Endothelial cell of umbilical vein (primary cell): ENCODE results near the gene NTN1. TPM values are rescaled to one million over a fixed set of nuclear protein-coding genes. Genes with fewer than 3 reads are reported as not detected.

Source experiments
- BruUV-seq: library from RNA; stranded (reverse); fragments of 400-500 nt; replicated peaks from 2 replicates; lab custom pipeline; 2021; lab: Mats Ljungman, UMichigan
- CTCF ChIA-PET: fragments of 300-600, 350-600 bp; sonication (Branson Sonifier 250); formaldehyde crosslinking; loops from one replicate; lab custom pipeline; 2021; ENCODE audit warnings: antibody characterized with exemption, inconsistent platforms; lab: Charles Lee
- POLR2A ChIA-PET: fragments of 300-600, 350-600 bp; sonication (Branson Sonifier 250); formaldehyde crosslinking; loops from one replicate; lab custom pipeline; 2021; ENCODE audit warnings: antibody characterized with exemption, inconsistent platforms; lab: Charles Lee
- DNase-seq: peaks from one replicate; pipeline ENCODE4 v3.0.0-alpha.2; 2011; ENCODE audit warnings: low read depth, low spot score
- FAIRE-seq: peaks from 2 replicates; lab custom pipeline; 2011; peaks lifted over from hg19 to GRCh38; lab: Jason Lieb, UNC
- H2AFZ ChIP-seq: 2 replicates; pipeline ENCODE4 v1.6.0; 2012; ENCODE audit warnings: low read depth, low read length, control low read depth, inconsistent platforms
- H3K27ac ChIP-seq: 2 replicates; pipeline ENCODE4 v1.5.1; 2011; ENCODE audit warnings: low read depth, mild to moderate bottlenecking, control low read depth, low read length, moderate library complexity; ENCODE audit not compliant: insufficient read depth
- H3K27me3 ChIP-seq, 2 experiments: 2 replicates each; pipeline versions ENCODE4 v1.6.0 to v1.6.1; 2011; ENCODE audit warnings: low read length in 2 of 2, mixed read lengths in 1 of 2; ENCODE audit not compliant: control insufficient read depth in 2 of 2, insufficient read depth in 2 of 2
- H3K36me3 ChIP-seq, 2 experiments: 2 replicates in 1 of 2; 3 replicates in 1 of 2; pipeline ENCODE4 v1.5.1; 2011; ENCODE audit warnings: low read length in 2 of 2, mild to moderate bottlenecking in 1 of 2, moderate library complexity in 1 of 2; ENCODE audit not compliant: control insufficient read depth in 2 of 2, insufficient read depth in 2 of 2; ENCODE audit errors: extremely low read depth in 1 of 2
- H3K4me1 ChIP-seq: 3 replicates; pipeline ENCODE4 v1.5.1; 2011; ENCODE audit warnings: mild to moderate bottlenecking, low read length; ENCODE audit not compliant: control insufficient read depth, insufficient read depth; ENCODE audit errors: extremely low read depth
- H3K4me2 ChIP-seq: 2 replicates; pipeline ENCODE4 v1.6.1; 2011; ENCODE audit warnings: low read length, control low read depth, mixed read lengths; ENCODE audit not compliant: insufficient read depth
- H3K4me3 ChIP-seq, 3 experiments: fragments of 200-600 bp in 1 of 3; sonication (generic), shearing (Covaris generic) in 1 of 3; replicated peaks in 1 of 3; 2 replicates each; pipeline ENCODE4 v1.5.1; 2011 to 2016; ENCODE audit warnings: control low read depth in 3 of 3, low read length in 3 of 3, mild to moderate bottlenecking in 2 of 3, inconsistent platforms in 1 of 3, low read depth in 1 of 3, moderate library complexity in 1 of 3; ENCODE audit not compliant: insufficient read depth in 1 of 3
- H3K79me2 ChIP-seq: 2 replicates; pipeline ENCODE4 v1.6.0; 2012; ENCODE audit warnings: low read length, inconsistent platforms; ENCODE audit not compliant: control insufficient read depth, insufficient read depth
- H3K9ac ChIP-seq: replicated peaks from 2 replicates; pipeline ENCODE3; 2011; ENCODE audit warnings: low read length, control low read depth; ENCODE audit not compliant: insufficient read depth; ENCODE audit errors: extremely low read depth
- H3K9me1 ChIP-seq: replicated peaks from 3 replicates; pipeline ENCODE4 v1.6.0; 2011; ENCODE audit warnings: mild to moderate bottlenecking, low read length; ENCODE audit not compliant: control insufficient read depth, insufficient read depth; ENCODE audit errors: extremely low read depth
- H3K9me3 ChIP-seq: replicated peaks from 2 replicates; pipeline ENCODE4 v1.5.1; 2012; ENCODE audit warnings: low read length, inconsistent platforms; ENCODE audit not compliant: control insufficient read depth, insufficient read depth
- H4K20me1 ChIP-seq: replicated peaks from 2 replicates; pipeline ENCODE3; 2011; ENCODE audit warnings: mild to moderate bottlenecking, low read length; ENCODE audit not compliant: control insufficient read depth, insufficient read depth; ENCODE audit errors: extremely low read depth
- CTCF ChIP-seq, 2 donors: IDR thresholded peaks; 1 replicate in 1 of 2; 2 replicates in 1 of 2; pipeline ENCODE4 v1.5.1; 2011; ENCODE audit warnings: low read length in 2 of 2, mild to moderate bottlenecking in 2 of 2, moderate library complexity in 2 of 2, control low read depth in 1 of 2, inconsistent platforms in 1 of 2, low read depth in 1 of 2; ENCODE audit not compliant: insufficient read depth in 1 of 2; ENCODE audit errors: extremely low read depth in 1 of 2
- EZH2 ChIP-seq: IDR thresholded peaks from 2 replicates; pipeline ENCODE4 v1.6.1; 2012; ENCODE audit warnings: borderline replicate concordance, low read depth, mild to moderate bottlenecking, moderate library complexity, low read length, inconsistent platforms; ENCODE audit not compliant: severe bottlenecking
- FOS ChIP-seq: IDR thresholded peaks from 2 replicates; pipeline ENCODE4 v1.6.1; 2011; ENCODE audit warnings: mild to moderate bottlenecking, low read length, moderate library complexity, borderline replicate concordance; ENCODE audit not compliant: insufficient read depth
- GATA2 ChIP-seq: IDR thresholded peaks from 2 replicates; pipeline ENCODE4 v1.7.0; 2011; ENCODE audit warnings: low read depth, mild to moderate bottlenecking, moderate library complexity, mixed read lengths, low read length; ENCODE audit not compliant: insufficient read length, insufficient read depth
- JUN ChIP-seq: IDR thresholded peaks from 2 replicates; pipeline ENCODE4 v1.6.1; 2011; ENCODE audit warnings: borderline replicate concordance, low read depth; ENCODE audit not compliant: insufficient read length, insufficient read depth
- MAX ChIP-seq: IDR thresholded peaks from 2 replicates; pipeline ENCODE4 v1.6.1; 2011; ENCODE audit not compliant: insufficient read depth, insufficient read length
- MYC ChIP-seq: IDR thresholded peaks from one replicate; pipeline ENCODE4 v1.6.1; 2011; ENCODE audit warnings: mild to moderate bottlenecking, low read depth, low read length
- POLR2A ChIP-seq: IDR thresholded peaks from 2 replicates; pipeline ENCODE4 v1.6.1; 2012; ENCODE audit warnings: low read depth, mild to moderate bottlenecking, control low read depth, low read length
- POLR2AphosphoS5 ChIP-seq: IDR thresholded peaks from 2 replicates; pipeline ENCODE4 v1.6.1; 2012; ENCODE audit warnings: low read depth, mild to moderate bottlenecking, control low read depth, low read length, moderate library complexity; ENCODE audit not compliant: insufficient read depth
- dilution Hi-C: fragments of 300-500 bp; cut with MboI; formaldehyde crosslinking; loops from one replicate; pipeline ENCODE4 v1.15.0; 2019; ENCODE audit warnings: low sequenced_read_pairs; ENCODE audit not compliant: extremely low pct_ligation_motif_present
- intact Hi-C: fragments of 100-400 bp; cut with micrococcal nuclease; formaldehyde crosslinking; loops from one replicate; pipeline ENCODE4 v1.10.0; 2022
- polyA plus RNA-seq, 4 experiments: library from polyadenylated mRNA; depleted of rRNA in 3 of 4; stranded (reverse) in 3 of 4; unstranded in 1 of 4; fragments of >200 nt; gene quantifications; 2 replicates each; pipeline versions ENCODE4 v1.2.1 to v1.2.3, GENCODE V29; 2011 to 2012; ENCODE audit warnings: missing spikeins in 1 of 4
- total RNA-seq: library from RNA; stranded (reverse); gene quantifications from 2 replicates; pipeline ENCODE4 v1.2.3, GENCODE V29; 2021

NTN1 gene
- total and polyA plus RNA-seq, 2 donors (not counting 3 experiments of a cell fraction or from before 2014, with no cell fraction given): 0.10 to 0.18 TPM

- CTCF ChIA-PET: no interaction called here
- H3K4me3 ChIP-seq: no peak overlapping the region
Observed at GRCh38 chr17:9142772-9143494, 121.6 kb downstream of the NTN1 start.

More at GRCh38 chr17:9142772-9143494, 121.6 kb downstream of the NTN1 start:
- no TSS peak for BruUV-seq
- H3K9me3 ChIP-seq: no peaks in the 10 kb centered on the region
- no peaks in the 10 kb centered on the region for H4K20me1 ChIP-seq
- no peak overlapping the region for H3K4me2 ChIP-seq
- no peak overlapping the region for H3K27ac ChIP-seq
- H3K9me1 ChIP-seq: no peaks in the 10 kb centered on the region
- no peak overlapping the region for H3K9ac ChIP-seq
- no peak overlapping the region for H2AFZ ChIP-seq
- FAIRE-seq (no peak), DNase-seq (no peak)
- POLR2A ChIA-PET: no interaction called here
- TF ChIP-seq POLR2AphosphoS5: no peak
- no peak for TF ChIP-seq MYC
- no peak for TF ChIP-seq JUN
- TF ChIP-seq EZH2: no peak
- no peak for TF ChIP-seq POLR2A
- TF ChIP-seq GATA2: no peak
- no peak for TF ChIP-seq MAX
- no peak for TF ChIP-seq CTCF (IDR thresholded peaks at IDR 0.05; ENCODE audit: extremely low read depth in 1 of 2, insufficient read depth in 1 of 2, low read depth in 1 of 2, low read length in 2 of 2)
- TF ChIP-seq FOS: no peak
- H3K36me3 ChIP-seq: no peaks in the 10 kb centered on the region
- H3K27me3 ChIP-seq: no peaks in the 10 kb centered on the region
- dilution Hi-C loops (no loop called here), intact Hi-C loops (loop anchor here (10.0 kb wide), 1 partner anchor 62 kb away; no protein-coding TSS in a partner anchor)
- H3K79me2 ChIP-seq: no peaks in the 10 kb centered on the region
- no peaks in the 10 kb centered on the region for H3K4me1 ChIP-seq
